HG02588 (cell line): ENCODE results near the gene EFNA5.

Source experiments
- ATAC-seq: cut with Tn5 transposase; IDR thresholded peaks from one replicate; pipeline ENCODE4 v1.9.1; 2021; ENCODE audit warnings: mild to moderate bottlenecking, moderate library complexity; ENCODE audit not compliant: unreplicated experiment

The EFNA5 gene

DNA sequence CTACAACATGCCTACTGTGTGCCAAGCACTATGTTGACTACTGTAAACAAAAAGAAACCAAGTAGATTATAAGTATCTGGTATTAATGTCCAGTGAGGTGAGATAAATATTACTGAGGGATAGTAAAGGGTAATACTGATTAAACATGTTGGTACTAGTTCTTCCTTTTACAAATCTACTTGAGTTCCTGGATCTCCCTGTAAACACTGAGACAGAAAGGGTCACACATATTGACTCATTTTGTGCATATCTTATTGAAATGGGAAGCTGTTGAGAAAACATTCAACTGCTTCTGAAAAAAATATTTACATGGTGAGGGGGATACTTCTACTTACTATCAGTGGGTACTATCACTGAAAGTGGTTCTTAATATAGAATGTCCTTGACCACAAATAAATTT is 24.3 kb downstream of the EFNA5 start:
- no peak for ATAC-seq

DNA sequence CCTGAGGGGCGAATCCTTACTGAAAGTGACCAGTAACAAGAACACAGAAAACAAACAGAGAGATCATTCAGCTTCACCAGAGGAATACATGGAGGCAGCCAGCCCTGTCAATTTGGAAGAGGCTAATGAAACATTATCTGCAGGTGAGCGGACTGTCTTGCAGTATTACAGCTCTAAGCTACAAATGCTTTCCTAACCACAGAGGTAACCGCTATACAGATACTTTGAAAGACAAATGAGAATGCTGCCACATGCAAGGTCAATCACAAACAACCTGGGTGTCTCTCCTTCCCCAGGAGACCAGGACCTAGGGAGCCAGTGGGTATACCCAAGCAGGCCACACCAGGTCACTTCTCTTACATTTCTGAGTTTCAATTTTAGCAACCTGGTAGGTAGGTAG is 30.2 kb downstream of the EFNA5 start:
- ATAC-seq = no peak

DNA sequence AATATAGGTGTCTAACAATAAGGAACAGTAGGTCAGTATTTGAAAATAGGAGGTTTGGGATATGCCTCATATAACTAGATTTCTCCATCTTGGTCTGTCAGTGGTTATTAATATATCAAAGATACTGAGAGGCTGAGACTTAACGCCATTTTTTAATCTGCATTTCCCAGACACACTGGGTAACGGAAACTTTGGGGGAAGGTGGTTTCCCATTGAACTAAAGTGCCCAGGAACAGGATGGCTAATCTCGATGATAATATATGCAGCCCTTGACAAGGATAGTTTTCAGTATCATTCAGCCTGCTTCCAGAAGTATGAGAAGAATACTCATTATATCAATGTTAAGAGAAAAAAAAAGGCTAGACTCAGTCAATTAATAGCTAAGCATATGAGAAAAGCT is 30.7 kb downstream of the EFNA5 start:
- ATAC-seq = no peak

DNA sequence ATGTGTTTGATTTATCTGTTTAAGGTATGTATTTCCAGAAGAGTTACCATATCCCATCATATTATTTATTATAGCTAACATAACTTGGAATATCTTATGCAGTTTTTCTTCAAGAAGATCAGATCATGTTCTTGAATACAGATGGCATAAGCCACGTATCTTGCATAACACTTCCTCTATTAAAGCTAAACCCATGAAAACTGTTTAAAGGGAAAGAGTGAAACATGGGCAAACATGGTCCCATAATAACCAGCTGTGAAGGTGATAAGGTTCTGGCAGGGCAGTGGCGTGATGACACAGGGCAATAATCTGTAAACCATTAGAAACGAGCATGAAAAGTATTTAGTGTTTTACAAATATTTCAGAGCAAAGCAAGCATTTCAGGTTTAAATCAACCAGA is 34.2 kb downstream of the EFNA5 start:
- ATAC-seq = no peak

DNA sequence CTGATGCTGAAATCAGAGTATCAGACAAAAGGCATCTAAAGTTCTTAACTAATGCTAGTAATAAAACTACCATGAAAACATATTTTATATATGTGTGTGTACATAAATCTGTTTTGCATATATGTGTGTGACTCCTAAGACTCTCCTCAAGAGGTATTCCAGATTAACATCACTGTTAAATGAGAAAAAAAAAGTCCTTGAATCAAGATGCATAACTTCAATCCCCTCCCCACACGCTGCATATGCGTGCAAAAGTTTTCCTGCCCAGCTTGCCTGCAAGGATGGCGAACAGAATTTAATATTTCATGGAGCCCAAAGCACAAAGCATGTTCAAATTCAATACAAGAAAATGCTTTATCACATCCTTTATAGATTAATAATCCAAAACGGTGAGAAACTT is 34.7 kb downstream of the EFNA5 start:
- ATAC-seq = no peak

DNA sequence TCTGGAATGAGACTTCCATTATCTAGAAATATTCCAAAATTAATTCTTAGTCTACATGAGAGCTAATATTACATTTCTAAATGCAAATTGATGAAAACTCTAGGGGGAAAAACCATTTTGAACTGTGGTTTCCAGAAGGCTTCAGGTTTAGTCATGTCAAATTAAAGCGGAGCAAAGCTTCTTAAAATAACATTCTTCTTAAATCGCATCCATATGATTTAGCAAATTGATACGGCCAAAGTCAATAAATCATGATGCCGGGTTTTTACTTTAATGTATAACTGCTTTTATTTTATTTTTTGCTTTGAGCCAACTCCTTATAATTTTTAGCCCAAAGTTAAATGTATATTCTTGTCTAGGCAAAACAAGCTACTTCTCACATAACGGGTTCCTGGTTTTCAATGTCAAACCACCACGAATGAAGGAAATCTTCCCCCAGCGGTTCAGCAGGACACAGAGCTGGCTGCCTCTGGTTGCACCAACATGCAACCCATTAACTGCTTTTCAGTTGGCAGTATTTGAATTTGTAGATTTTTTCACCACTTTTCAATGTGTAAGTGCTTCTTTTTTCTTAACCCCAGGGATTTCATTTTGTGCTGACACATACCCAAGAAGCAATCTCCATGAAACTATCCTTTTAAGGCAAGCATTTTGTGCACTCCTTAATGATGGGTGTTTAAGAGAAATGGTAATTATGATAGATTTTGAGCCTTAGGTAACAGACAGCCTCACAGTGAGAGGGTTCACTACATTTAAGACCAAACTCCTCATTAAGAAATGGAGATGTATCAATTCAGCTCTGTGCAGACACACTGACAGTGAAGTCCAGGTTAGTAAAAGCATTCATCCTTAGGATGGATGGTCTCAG is 35.5 kb downstream of the EFNA5 start:
- ATAC-seq = no peak

DNA sequence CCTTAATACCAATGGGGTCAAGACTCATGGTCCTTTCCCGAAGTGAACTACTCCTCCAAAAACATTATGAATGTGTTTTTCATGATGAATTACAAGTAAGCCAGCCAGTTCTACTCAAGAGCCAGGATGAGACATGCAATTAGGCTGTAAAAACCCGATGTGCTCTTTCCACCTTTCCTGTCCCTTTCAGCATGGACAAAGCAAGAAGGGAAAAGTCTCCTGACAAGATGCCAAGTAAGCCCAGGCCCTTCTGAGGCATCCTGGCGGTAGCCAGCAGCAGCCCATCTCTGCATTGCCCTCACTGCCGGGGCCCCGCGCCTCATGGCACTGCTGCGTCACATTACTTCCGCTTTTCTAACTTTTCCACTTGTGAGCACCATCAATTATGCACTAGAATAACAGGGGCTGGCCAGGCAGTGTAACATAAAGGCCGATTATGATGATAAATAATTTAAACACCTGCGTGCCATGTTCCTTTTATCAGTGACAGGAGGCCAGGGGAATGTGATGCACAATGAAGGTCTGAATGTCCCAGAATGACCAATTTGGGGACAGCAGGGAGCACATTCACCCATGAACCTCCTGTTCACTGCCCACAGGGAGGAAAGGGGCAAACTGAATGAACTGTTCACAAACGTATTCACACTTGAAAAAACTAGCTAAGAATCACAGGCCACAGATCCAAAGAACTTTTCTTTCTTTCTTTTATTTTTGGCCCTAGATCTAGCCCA is 37.4 kb downstream of the EFNA5 start:
- ATAC-seq = no peak

DNA sequence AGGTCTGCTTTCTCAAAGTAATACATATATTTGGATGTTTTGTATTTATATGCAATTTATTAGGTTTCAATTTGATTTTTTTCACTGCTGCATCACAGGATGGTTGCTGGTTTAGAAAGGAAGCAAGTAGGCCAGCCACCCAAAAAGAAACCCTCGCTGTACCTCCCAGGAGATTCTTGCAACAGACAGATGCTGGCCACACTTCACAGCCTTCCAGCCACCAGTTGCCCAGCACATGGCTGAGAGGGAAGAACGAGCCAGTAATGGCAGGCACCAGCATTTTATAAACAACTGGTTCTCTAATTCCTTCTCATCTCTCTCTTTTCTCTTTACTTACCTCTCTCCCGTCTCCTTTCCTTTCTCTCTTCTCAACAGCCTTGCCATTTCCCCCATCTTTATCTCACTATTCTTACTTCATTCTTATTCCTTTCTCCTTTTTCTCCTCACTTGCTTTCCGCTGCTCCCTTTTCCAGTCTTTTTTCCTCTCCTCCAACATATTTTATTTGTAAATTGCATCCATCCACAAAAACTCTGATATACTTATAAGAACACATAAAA is 38.9 kb downstream of the EFNA5 start:
- no peak for ATAC-seq

DNA sequence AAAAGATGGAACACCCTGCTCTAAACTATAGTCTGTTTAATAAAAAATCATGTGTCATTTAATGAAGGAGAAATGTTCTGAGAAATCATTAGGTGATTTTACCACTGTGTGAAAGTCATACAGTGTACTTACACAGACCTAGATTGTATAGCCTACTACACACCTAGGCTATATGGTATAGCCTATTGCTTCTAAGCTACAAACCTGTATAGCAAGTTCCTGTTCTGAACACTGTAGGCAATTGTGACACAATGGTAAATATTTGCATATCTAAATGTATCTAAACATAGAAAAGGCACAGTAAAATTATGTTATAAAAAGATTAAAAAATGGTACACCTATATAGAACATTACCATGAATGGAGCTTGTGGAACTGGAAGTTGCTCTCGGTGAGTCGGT is 40.6 kb downstream of the EFNA5 start:
- ATAC-seq = no peak

DNA sequence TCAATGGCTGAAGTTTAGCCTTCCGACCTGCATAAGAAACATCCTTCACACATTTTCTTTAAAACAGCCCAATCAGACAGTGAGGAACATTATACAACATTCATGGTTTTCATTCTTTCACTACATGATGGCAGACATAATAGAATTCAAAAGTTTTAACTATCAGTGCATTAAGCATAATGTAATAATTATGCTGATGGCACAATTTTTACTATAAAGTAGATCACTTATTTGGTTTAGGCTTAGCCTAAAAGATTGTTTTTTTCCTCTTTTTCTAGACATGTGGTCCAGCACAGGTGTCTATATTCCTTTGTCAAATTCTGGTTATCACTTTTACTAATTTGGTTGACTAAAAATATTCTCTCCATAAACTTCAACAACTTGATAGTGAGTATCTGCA is 46.5 kb downstream of the EFNA5 start:
- no peak for ATAC-seq

DNA sequence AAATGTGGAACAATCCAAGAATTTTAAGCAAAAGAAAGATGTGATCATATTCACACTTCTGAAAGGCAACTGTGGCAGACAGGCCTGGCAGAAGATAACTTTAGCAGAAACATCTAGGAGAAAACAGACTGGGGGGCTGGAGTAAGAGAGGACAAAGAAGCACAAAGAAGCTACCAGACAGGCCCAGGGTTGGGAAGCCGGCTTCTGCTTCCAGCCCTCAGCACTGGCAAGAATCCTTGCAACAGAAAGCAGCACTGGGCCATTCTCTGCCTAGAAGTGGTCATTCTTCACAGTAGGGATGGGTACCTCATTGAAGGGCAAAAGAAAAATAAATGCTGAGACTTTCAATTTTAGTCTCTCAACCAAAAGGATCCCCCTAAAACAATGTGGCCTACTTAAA is 49.6 kb downstream of the EFNA5 start:
- ATAC-seq = no peak

DNA sequence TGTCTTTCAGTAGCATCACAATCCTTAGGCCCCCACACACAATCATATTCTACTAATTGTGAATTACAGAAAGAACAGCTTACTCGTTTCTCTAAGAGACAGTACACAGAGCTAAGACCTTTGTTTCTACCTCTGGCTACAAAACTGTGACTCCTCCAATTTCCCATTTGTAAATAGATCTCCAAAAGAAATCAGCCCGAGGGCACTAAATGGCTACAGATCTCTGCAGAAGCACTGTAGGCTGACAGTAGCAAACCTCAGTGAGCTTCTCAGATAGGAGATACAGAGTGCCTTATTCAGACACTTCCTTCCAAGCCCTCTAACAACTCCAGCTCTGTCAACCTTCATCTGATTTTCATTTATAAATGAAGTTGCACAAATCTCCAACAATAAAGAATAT is 51.0 kb downstream of the EFNA5 start:
- no peak for ATAC-seq

DNA sequence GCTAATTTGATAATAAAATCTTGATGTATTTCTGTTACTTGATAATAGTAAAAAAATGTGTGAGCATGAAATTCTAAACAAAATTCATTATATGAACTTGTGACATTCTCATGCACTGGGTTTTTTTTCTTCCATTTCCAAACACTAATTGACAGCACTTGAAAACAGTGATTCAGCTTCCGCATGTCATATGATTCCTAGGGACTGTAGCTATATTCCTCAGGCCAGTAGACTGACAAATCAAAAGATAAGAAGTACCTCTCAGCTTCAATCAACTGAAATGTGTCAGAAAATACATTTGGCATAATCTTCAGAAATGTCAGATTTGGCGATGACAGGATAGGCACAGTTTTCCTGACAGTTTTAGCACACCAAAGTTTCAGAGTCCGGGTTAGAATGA is 52.5 kb downstream of the EFNA5 start:
- no peak for ATAC-seq

DNA sequence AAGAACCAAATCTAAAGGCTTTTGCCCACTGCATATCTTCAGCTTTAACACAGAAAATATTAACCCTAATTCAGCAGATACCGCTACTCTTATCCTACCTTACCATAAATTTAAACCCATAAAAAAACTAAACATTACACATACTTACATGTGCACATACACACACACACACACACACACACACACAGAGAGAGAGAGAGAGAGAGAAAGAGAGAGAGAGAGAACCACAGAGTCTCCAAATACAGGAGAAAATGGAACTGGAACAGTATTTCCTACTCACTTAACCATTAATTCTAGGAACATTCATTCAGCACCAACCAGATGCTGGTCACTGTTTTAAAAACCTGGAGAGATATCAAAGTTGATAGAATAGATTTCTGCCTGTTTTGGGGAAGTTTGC is 53.7 kb downstream of the EFNA5 start:
- ATAC-seq = no peak

DNA sequence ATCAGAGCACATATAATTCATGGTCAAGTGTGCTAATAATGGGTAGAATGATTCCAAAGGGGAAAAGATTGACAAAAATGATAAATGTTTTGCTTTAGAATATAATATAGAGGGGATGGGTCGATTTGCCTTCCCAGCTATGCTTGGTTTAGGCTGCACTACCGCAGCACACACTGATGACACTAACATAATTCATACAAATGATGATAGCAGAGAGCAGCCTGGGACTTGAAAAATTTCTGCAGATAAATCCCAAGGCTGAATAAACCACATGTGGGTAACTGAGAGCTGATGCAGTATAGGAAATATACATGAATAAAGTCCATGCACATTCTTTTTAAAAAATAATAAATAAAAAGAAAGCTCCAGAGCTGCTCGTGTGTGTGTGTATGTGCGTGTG is 54.5 kb downstream of the EFNA5 start:
- ATAC-seq = no peak

DNA sequence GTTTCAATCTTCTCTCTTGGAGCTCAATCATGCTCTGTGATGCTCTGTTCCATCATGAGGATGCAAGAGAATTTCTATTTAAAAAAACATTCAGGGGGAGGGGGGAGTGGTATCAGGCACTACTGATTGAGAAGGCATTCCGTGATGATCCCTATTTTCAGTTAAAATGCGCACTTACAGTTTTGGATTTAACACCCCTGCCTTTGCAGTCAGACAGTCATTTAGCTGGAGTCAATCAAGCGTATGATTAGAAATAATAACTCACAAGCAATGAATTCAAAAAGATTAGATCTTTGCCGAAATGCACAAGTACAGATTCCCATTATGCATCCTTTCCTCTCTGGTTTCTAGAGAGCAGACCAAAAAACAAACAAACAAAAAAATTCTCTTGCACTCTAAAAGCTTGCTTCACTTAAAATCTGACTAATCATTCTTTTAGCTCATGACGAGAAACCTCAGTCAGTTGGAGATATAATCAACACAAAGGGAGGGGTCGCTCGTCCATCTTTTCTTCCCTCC is 55.4 kb downstream of the EFNA5 start:
- ATAC-seq = no peak

DNA sequence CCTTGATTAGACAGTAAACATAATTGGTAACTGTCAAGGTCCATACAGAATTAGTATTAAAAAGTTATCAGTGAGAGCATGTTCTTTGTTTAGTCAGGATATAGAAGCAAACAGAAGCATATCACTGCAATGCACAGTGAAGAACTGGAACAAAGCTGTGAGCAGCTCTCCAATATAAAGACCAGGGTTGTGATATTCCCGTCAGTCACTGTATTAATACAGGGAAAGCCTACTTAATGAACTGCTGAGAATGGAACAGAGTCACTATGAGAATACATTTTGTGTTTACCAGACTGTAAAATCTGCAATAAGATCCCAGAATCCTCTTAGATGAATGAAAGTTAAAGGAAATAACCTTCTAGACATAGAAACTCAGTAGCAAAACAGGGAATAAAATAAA is 58.2 kb downstream of the EFNA5 start:
- ATAC-seq = no peak

DNA sequence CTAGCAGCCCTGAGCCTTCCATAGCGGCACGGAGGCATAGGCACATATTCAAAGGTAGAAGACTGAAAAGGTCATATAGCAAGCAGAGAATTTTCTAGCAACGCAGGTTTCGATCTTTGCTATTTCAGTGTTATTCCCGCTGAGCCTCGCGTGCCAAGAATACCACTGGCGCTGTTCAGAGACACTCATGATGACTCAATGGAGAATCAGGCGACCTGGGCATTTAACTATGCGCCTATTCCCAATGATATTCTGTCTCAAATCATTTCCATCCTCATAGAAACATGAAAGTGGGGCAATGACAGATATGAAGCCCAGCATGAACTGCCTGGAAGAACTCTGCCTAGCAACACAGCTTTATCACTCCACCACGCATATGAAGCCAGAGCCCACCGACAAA is 59.9 kb downstream of the EFNA5 start:
- ATAC-seq = no peak

DNA sequence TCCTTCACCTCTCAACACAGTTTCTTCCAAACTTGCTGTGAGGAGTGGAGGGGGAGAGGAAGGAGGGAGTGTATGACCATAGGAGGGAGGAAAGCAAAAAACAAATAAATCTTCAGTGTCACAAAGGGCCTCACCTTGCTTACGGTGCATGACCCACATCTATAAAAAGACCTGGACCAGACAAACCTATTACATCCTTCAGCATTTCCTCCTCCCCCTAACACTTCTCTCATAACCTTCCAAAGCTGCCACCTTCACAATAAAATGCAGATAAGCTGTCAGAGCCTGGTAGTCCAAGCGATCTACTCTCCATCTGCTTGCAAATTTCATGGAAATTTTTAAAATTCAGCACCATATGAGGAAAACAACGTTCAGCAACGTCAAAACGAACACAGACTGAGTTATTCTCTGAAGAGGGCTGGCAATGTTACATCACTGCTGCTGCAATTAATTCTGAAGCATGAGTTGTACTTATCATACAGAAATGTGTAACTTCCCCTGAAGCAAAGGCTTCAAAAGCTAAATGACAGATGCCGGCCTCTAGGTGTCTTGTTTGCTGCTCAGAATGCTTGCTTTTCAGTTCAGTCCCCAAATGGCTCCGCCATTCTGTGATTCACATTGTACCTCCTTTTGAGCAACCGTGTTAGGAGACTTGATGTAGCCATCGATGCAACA is 62.9 kb downstream of the EFNA5 start:
- no peak for ATAC-seq

DNA sequence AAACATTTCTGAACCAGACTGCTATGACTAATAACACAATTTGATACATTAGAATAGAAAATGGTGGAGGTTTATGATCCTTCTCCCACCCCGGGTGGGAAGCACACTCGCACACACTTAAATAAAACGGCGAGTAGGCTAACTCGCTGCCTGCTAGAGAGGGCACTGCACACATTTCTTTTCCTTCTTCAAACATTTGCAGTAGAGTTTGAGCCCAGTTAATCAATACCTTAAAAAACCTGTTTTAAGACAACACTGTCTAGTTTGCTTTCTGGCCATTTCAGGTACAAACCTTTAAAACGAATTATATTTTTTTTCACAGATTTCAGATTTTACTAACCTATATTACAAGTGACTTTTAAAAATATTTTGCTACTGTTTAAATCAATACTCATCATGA is 63.5 kb downstream of the EFNA5 start:
- ATAC-seq = no peak

DNA sequence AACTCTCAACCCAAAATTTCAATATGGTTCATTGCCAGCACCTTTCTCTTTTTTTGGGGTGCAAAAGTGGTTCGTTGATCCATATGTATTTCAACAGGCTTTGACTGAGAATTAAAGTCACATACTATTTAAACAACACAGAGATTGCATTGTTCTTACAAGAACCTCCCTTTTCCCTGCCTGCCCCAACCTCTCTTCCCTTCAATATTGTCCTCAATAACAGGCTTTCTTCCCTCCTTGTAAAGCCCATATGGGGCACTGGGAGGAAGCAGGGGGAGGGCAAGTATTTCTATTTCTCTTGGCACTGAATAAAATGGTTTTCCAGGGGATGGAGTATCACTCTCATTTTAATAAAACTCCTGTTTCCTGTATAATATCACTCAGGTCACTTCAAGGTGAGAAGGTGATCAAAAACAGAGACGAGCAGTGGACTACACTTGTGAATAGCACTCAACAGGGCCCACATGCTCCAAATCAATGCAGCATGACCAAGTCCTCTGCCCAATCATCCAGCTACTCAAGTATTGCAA is 65.1 kb downstream of the EFNA5 start:
- no peak for ATAC-seq
